HL-60 (cell line): ENCODE data around the gene ATF7IP.

ENCODE experiments used
- CTCF ChIP-seq: IDR thresholded peaks from one replicate; pipeline ENCODE4 v1.5.1; 2011; ENCODE audit warnings: low read length, control low read depth, inconsistent platforms; ENCODE audit not compliant: insufficient read depth
- GABPA ChIP-seq: IDR thresholded peaks from 2 replicates; pipeline ENCODE4 v1.6.1; 2012; ENCODE audit warnings: low read depth
- POLR2AphosphoS5 ChIP-seq: IDR thresholded peaks from 2 replicates; pipeline ENCODE4 v1.6.1; 2012; ENCODE audit warnings: low read depth
- TF ChIP-seq, protein P1 (sequence below): IDR thresholded peaks from 2 replicates; pipeline ENCODE4 v1.6.1; 2012; ENCODE audit warnings: low read depth; ENCODE audit not compliant: insufficient replicate concordance

DNA sequence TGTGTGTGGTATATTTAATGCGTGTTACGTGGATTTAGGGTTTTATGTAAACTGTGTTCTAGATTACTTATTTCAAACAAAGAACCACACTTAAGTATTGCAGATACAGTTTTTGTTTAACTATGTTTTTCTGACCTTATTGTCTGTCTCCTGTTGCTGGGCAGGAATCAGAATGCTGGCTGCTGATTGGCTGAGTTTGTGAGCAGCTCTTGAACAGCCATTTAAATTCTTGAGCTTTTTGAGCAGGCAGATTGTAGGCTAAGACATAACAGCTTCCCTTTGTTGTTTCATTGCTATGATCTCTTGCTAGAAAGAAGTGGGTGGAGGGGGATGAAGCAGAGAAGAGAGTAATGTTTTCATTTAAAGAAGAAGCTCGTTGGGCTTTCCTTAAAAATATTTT, 52.2 kb downstream of the ATF7IP start:
- no peak for TF ChIP-seq CTCF
- no peak for TF ChIP-seq POLR2AphosphoS5
- no peak for TF ChIP-seq GABPA
- TF ChIP-seq, protein P1, sequence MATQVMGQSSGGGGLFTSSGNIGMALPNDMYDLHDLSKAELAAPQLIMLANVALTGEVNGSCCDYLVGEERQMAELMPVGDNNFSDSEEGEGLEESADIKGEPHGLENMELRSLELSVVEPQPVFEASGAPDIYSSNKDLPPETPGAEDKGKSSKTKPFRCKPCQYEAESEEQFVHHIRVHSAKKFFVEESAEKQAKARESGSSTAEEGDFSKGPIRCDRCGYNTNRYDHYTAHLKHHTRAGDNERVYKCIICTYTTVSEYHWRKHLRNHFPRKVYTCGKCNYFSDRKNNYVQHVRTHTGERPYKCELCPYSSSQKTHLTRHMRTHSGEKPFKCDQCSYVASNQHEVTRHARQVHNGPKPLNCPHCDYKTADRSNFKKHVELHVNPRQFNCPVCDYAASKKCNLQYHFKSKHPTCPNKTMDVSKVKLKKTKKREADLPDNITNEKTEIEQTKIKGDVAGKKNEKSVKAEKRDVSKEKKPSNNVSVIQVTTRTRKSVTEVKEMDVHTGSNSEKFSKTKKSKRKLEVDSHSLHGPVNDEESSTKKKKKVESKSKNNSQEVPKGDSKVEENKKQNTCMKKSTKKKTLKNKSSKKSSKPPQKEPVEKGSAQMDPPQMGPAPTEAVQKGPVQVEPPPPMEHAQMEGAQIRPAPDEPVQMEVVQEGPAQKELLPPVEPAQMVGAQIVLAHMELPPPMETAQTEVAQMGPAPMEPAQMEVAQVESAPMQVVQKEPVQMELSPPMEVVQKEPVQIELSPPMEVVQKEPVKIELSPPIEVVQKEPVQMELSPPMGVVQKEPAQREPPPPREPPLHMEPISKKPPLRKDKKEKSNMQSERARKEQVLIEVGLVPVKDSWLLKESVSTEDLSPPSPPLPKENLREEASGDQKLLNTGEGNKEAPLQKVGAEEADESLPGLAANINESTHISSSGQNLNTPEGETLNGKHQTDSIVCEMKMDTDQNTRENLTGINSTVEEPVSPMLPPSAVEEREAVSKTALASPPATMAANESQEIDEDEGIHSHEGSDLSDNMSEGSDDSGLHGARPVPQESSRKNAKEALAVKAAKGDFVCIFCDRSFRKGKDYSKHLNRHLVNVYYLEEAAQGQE, result no peak
